Cerebellar nuclear complex (tissue), 1 donor: ENCODE results near the gene STKLD1.
"Not testable (repeated sequence)": the region's sequence is repeated elsewhere in the genome, so short reads cannot be mapped to it uniquely, and the experiment has no call there.

ENCODE experiments used
- DNase-seq, 2 experiments: peaks; one replicate each; lab custom pipeline; 2025; lab: John Stamatoyannopoulos, UW

The STKLD1 gene

DNA sequence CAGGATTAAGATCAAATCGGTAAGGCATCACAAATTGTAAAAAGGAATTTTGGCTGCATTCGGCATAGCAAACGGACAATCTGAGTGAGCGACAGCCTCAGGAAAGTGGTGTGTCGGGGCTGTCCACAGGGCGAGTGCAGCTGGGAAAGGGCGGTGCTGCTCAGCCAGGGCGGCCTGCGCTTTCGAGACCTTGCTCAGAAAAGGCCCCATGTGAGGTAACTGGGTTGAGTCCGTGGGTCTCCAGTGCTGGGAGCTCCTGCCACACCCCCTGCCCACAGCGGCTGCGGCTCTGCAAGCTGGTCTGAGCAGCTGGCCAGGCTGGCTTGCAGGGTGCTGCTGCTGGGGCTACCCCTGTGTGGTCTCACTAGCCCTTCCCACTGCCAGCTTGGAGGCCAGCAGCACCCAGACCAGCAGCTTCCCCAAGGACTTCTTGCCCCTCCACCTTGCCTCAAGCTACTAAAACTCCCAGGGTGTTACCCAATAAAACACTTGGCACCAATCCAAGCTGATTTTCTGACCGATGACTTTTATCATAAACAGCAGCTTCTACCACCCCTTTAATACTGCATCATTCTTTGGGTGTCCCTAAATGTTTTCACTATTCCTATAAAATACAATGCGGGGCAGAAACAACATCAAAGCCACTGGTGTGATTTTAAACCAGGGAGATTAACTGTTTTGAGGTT, 13.7 kb upstream of the STKLD1 start:
- DNase-seq = no peak

DNA sequence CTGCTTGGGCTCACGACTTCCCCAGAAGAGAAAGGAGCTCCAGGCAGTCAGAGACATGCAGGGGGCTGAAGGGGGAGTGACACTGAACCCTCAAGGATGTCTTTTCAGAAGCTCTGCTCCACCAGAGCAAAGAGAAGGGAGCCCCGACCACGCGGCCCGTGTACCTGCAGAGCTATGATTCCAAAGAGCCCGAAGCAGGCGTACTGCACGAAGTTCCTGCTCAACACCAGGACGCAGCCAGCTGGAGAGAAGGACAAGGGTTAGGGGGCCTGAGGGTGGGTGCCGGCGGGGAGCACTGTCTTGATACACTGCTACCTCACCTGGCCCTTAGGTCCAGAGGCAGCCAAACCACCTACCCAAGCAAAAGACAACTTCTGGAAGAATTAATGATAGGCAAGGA, 9.7 kb upstream of the STKLD1 start:
- DNase-seq = no peak

DNA sequence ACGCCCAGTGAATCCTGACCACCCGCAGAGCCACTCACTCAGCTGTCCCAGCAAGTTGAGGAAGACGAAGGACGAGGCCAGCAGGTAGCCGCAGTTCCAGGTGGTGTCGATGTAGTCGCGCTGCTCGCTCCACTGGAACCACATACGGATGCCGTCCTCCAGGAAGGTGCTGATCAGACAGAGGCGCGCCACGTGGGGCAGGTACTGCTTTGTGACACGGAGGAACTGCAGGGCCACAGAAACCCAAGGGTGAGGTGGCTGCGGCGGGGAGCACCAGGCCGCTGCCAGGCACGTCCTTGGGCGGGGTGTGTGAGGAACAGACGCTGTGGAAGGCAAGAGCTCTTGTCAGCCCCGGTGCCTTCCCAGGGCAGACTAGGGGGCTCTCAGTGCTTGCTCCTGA, 8.9 kb upstream of the STKLD1 start:
- DNase-seq = no peak

DNA sequence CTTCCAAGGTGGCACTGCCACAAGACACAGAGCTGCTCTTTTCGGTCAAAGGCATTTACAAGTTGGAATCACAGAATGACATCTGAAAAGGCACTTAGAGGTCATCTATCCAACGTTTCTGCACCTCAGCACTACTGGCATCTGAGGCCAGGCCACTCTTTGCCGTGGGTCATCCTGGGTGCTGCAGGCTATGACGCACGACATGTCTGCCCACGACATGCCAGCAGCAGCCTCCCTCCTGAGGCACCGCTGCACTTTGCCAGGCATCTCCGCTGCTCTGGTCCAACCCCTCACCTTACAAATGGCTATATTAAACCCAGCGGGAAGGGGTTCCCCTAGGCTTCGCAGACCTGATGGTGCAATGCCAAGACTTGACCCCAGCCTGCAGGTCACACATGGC, 8.4 kb upstream of the STKLD1 start:
- DNase-seq = no peak

DNA sequence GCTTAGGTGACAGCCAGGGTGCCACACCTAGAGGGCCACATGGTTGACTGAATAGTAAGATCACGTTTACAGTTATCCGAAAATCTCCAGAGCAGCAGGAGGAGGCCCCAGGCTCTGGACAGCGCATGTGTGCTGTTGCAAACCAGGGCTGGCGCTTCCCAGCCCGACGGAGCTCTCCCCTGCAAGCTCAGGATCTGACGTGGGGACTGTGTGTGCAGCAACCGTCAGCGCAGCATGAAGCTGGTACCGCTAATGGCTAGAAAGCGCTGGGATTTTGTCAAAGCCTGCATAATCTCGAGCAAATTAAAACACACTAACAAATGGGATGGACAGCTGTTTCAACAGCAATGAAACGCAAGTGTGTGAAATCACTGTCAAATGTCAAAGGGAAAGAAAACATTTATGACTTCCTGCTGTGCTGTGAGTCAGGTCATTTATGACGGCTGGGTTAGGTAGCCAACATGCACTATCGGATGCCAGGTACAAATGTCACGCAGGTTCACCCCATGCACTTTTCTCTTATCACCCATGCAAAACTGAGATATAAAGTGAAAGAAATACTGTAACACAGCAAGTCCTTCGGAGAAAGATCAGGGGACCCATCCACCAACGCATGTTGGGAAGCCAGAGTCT, 7.8 kb upstream of the STKLD1 start:
- DNase-seq = no peak

DNA sequence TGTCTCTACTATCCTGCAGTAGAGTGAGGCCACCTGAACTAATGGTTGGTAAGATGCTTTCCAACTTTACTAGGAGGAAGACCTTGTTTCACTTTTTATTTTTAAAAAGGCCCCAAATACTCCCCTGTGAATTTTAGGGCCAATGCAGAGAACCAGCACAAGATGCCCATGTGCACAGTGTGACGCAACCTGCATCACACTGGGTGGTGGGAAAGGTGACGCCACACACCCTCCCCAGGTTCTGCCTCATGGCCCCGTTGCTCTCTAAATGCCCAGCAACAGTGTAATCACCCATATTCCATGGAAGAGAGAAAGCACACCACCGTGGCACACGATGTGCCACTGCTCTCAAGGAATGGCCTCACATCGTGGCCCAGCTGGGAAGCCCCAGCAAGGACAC, 6.7 kb upstream of the STKLD1 start:
- no peak for DNase-seq

DNA sequence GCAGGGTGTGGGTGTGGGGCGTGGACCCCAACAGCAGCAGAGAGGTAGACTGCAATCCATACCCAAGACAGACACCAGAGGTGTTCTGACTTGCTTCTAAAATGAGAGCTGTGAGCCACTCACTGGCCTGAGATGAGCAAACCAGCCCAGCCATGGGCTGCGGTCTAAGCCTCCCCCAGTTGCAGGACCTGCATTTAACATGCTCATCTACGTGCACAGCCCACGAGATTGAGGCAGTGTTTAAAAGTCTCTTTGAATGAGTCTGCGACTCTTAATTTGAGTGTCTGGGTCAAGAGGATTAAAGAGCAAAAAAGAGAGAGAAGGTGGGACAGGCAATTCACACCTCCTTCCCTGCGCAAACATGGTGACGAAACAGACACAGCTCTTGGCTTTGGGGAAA, 6.2 kb upstream of the STKLD1 start:
- DNase-seq = no peak

DNA sequence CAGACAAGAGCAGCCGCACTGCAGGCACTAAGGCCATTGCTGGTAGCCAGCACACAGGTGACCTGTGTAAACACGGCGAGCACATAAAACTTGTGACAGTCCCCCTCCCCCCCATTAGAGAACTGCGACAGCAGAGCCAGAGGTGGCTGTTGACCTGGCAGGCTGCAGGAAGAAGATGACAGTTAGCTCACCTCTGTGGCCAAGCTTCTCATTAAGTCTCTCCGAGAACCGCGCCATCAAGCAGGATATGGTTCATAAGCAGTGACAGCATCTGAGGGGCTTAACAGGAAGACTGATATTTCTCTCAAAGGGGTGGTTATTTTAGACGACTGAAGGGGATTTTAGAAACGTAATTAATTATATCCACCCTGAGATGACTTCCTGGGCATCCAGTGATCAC, 5.5 kb upstream of the STKLD1 start:
- DNase-seq = no peak

DNA sequence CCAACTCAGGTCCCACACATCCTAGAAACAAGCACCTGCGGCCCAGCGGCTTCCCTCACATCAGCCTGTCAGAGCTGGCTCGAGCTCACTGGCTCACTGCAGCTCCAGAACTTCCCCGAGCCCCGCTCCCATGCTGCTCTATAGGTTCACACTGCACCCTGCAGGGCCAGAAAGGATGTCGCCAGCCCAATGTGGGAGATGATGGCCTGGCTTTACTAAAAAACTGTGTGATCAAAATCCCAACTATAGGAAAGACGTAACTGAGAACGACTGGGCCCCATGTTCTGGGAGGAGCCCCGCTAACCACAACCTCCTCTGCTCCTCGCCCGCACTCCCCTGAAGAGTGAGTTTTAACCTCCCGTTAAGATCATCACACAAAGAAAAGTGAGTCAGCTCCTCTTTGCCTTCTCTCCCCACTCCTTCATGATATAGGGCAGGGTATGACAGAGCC, 4.9 kb upstream of the STKLD1 start:
- no peak for DNase-seq

DNA sequence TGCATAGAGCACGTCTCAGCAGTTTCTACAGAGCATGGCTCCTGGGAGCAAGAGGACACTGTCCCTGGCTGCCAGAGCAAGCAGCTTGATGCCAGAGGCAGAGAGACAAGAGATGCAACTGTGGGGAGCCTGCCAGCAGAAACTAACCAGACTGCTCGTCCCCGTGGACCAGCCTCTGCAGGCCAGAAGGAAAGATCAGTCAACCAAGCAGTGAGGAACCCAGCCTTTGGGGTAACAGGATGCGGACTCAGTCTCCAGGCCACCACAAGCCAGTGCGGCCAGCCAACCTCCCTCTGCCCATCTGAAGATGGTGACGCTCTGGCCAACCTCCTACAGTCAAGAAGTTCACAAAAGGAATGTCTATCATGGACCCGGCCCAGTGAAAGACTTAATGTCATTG, 4.0 kb upstream of the STKLD1 start:
- no peak for DNase-seq

DNA sequence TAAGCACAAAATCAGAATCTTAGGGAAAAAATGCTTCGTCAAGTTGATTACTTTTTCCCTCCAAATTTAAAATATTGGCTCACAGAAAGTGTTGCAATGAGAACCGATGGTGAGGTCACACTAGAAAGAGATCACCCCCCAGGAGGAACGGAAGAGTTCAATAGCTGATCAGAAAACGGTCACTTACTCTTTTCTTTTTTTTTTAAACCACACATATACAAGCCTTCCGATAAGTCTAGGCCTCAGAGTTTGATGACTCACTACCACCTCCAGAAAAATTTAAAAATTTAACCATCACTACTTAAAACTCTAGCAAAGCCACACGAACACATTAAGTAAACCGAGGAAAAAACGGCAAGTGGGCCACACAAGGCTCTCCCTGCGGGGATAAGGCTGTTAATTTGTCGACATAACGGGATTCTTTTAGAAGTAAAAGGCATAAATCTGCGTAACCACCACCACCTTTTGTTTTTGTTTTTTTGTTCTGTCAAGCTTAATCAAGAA, 1.5 kb upstream of the STKLD1 start:
- DNase-seq = no peak

DNA sequence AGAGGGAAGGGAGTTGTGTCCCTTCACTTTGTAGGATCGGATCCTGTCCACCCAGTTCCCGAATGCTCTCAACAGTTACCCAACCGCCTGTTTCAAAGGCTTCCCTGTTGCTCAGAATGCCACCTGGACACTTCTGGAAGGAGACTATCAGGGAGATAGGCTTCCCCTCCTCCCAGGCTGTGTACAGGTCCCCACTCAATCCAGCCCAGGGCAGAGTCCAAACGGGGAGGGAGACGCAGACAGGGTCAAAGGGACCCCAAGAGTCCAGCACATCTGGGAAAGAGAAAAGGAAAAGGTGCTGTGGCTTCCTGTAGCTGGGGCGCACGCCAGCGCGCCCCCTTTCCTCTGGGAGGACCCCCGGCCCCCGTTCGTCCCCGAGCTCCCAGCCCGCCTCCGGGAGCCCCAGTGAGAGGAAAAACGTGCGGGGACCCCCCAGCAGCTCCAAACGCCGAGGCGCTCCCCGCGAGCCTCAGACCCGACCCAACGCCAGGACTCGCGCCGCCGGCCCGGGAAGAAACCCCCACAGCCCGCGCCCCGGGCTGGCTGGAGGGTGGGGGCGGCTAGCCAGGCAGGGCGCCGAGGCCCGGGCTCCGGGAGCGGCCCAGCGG, 946 bp upstream of the STKLD1 start:
- DNase-seq = no peak

DNA sequence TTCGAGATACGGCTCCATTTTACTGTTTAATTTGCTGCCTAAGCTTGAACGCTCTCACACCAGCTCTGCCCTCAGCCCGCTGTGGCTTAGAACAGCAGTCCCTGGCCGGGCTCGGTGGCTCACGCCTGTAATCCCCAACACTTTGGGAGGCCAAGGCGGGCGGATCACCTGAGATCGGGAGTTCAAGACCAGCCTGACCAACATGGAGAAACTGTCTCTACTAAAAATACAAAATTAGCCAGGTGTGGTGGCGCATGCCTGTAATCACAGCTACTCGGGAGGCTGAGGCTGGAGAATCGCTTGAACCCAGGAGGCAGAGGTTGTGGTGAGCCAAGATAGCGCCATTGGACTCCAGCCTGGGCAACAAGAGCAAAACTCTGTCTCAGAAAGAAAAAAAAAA, 1.1 kb downstream of the STKLD1 start:
- not testable (repeated sequence) for DNase-seq

DNA sequence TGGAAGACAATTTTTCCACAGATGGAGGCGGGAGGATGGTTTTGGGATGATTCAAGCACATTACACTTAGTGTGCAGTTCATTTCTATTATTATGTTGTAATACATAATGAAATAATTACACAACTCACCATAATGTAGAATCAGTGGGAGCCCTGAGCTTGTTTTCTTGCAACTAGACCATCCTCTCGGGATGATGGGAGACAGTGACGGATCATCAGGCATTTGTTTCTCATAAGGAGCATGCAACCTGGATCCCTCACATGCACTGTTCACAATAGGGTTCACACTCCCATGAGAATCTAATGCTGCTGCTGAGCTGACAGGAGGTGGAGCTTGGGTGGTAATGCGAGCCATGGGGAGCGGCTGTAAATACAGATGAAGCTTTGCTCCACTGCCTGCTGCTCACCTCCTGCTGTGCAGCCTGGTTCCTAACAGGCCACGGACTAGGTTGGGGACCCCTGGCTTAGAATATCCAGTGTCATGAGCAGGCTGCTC, 1.6 kb downstream of the STKLD1 start:
- DNase-seq = no peak

DNA sequence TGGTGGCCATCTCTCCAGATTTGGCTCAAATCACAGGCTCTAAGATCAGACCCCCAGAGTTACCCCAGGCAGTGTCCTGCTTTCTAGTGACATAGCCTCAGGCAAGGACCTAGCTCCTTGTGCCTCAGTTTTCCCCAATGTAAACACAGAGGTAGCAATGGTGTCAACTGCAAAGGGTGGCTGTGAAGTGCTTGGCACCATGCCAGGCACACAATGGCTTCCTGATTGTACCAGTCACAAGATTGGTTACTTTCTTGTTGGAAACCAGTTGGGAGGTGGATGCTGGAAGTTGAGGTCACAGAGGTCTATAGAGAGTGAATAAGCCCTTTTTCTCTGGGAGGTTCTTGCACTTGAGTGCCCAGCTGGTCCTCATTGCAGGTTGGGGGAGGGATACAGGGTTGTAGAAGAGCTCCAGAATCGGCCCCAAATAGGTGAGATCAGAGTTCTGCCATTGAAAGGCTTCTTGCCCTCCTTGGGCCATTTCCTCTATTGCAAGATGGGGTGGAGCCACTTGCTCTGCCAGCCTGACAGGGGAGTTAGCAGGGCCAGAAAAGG, 2.3 kb downstream of the STKLD1 start:
- DNase-seq = no peak

DNA sequence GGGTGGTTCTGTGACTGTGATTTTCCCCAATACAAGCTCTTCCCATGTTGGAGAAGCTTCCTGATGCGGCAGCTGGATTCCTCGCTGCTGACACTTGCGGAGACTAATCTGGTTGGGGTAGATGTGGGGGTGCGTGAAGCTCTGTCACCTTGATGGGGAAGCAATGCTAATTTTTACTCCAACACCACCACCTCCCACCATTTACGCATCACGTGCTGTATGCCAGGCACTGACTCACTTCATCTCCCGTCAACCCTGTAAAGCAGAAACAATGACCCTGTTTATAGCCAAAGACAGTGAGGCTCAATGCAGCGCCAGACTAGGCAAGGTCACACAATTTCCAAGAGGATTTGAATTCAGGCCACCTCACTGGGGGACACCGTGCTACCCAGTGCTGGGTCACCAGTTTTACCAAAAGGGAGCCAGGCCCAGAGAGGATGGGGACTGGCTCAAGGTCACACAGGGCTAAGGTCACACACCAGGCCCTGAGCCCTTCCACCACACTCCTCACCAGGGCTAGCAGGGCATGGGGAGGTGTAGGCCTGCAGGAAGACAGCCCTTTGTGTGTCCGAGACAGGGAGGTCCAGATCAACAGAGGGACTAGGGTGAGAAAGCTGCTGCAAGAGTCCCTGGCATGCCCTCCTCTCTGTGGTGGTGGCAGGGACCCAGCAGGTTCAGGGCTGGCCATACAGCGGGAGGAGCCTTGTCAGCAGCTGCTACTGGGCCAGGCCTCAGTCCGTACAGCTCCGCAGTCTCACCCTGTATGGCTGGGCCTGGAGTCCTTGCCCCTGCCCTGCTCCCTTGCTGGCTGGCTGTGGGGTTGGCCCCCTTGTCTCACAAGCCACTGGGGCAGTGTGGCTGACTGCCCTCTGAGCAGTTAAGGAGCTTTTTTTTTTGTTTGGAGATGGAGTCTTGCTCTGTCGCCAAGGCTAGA, 3.3 kb downstream of the STKLD1 start:
- no peak for DNase-seq

DNA sequence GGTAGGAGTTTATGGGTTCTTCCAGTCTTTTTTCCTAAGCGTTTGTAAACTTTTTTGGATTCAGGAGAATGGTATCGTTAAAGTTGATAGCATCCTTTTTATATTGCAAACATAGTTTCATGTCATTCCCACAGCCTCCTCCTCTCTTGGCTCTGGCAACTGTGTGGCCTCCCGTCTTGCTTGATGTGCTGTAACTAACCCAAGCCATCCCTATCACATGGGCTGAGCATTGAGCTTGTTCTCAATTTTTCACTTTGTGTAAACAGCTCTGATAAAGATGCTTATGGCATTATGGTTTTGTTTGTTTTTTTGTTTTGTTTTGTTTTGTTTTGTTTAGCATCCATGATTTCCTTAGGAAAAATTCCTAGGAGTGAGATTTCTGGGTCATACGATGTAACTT, 4.6 kb downstream of the STKLD1 start:
- no peak for DNase-seq

DNA sequence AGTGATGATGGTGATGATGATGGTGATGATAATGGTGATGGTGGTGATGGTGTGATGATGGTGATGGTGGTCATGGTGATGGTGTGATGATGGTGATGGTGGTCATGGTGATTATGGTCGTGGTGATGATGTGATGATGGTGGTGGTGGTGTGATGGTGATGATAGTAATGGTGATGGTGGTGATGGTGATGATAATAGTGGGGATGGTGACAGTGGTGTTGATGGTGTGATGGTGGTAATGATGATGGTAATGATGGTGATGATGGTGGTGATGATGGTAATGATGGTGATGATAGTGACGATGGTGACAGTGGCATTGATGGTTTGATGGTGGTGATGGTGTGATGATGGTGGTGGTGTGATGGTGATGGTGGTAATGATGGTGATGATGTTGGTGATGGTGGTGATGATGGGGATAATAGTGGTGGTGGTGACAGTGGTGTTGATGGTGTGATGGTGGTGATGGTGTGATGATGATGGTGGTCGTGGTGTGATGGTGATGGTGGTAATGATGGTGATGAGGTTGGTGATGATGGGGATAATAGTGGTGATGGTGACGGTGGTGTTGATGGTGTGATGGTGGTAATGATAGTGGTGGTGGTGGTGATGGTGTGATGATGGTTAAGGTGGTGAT, 6.5 kb downstream of the STKLD1 start:
- DNase-seq = no peak

DNA sequence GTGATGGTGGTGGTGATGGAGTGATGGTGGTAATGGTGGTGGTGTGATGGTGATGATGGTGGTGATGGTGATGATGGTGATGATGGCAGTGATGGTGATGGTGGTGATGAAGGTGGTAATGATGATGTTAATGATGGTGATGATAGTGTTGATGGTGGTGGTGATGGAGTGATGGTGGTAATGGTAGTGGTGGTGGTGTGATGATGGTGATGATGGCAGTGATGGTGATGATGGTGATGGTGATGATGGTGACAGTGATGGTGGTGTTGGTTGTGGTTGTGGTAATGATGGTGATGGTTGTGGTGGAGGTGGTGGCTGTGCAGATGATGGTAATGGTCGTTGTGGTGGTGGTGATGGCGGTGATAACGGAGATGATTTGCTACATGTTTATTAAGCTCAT, 7.3 kb downstream of the STKLD1 start:
- DNase-seq = no peak

DNA sequence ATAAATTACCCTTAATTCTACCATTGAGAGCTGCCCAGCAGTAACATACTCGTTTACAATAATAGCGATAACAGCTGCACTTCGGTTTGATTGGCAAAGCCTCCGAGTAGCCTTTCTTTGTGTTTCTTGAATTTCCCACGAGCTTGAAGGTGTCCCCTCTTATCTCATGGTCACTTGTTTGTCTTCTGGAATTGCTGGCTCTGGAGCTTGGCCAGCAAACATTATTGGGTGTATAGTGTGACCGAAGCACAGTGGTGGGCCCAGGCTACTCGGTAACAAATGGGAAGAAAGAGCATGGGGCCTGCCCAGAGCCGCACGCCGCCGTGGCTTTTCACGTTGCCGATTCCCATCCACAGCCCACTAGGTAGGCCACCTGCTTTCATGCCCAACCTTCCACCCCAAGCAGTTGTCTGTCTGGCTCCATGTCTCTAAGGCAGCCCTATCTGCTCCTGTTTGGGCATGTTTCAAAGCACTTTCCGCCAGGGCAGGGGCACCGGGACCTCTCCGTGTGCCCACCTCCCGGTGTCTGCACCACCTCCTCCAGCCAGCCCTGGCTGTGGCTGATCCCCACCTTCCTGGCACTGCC, 8.7 kb downstream of the STKLD1 start:
- DNase-seq = no peak

DNA sequence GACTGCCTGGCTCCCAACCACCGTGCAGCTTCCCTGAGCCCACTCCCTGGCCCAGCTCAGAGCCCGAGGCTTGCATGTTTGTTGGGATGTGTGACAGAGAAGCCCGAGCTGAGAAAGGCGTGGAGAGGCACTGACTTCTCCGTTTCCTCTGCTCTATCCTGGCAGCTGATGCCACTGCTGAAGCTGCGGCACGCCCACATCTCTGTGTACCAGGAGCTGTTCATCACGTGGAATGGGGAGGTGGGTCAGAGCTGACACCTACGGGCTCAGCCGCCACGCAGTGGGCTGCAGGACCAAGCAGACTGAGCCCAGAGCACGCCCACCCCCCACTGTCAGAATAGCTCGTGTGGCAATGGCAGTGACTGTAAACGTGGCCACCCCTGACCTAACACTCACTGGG, 9.3 kb downstream of the STKLD1 start:
- DNase-seq = no peak
